ENCODE measurements around the gene CFAP45. TPM values are rescaled to one million over a fixed set of nuclear protein-coding genes. Genes with fewer than 3 reads are reported as not detected.

CFAP45 gene
- total RNA-seq, 4 donors from 2014 or later = 0.17 to 0.32 TPM; not detected in 2

DNA sequence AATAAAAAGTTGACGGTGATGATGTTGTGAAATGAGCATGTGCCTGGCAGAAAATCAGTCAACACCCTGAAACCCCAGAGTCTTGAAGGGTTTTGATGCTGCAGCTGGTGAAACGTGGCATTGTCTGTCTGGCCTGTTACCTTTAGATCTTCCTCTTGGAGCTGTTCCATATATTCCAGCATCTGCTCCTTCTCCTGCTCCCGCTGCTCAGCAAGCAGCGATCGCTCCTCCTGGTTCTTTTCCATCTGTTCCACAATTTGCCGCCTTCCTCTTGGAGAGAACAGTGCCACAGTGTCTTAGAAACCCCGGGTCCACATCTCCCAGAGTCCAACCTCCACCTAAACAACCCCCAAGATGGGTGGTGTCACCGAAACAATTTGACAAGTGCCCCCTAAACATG lies 15.7 kb downstream of the CFAP45 start:
- H3K36me3 ChIP-seq = no peaks in the 10 kb centered on the region
- no peaks in the 10 kb centered on the region for H3K27me3 ChIP-seq
- H3K4me3 ChIP-seq = no peak overlapping the region
- intact Hi-C loops (cut with DNase I) = no loop called here
- TF ChIP-seq POLR2AphosphoS5 (IDR thresholded peaks at IDR 0.05) (no peak), EP300 (IDR thresholded peaks at IDR 0.05) (no peak), POLR2A (IDR thresholded peaks at IDR 0.05; ENCODE audit: low read depth) (no peak)
- TF ChIP-seq, protein P1, sequence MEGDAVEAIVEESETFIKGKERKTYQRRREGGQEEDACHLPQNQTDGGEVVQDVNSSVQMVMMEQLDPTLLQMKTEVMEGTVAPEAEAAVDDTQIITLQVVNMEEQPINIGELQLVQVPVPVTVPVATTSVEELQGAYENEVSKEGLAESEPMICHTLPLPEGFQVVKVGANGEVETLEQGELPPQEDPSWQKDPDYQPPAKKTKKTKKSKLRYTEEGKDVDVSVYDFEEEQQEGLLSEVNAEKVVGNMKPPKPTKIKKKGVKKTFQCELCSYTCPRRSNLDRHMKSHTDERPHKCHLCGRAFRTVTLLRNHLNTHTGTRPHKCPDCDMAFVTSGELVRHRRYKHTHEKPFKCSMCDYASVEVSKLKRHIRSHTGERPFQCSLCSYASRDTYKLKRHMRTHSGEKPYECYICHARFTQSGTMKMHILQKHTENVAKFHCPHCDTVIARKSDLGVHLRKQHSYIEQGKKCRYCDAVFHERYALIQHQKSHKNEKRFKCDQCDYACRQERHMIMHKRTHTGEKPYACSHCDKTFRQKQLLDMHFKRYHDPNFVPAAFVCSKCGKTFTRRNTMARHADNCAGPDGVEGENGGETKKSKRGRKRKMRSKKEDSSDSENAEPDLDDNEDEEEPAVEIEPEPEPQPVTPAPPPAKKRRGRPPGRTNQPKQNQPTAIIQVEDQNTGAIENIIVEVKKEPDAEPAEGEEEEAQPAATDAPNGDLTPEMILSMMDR (IDR thresholded peaks at IDR 0.05) = no peak
- no peak for DNase-seq (ENCODE audit: extremely low spot score)
- H3K27ac ChIP-seq (replicated peaks in 1 of 4) = no peak overlapping the region
- no peaks in the 10 kb centered on the region for H3K9me3 ChIP-seq
- H3K4me1 ChIP-seq = peaks cover 3 to 14% (median 7%) of the 10 kb centered on the region in 4 donors
- WGBS = 83% methylated on average over 8 of the region's 8 CpGs

DNA sequence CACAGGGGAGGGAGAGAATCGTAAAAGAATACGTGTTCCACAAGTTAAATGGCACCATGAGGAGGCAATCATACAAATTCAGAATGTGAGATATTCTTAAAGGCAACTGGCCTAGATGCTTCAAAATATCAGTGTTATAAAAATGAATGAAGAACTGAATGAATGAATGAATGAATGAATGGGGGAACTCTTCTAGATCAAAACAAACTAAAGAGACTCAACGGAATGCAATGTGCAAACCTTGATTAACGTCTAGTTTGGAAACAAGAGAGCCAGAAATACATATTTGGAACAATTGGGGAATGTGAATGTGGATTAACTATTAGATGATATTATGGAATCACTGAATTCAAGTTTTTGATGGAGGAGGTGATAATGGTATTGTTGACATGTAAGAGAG lies 16.8 kb downstream of the CFAP45 start:
- Histone ChIP-seq H3K4me3 (no peak overlapping the region), H3K4me1 (peaks cover 3 to 12% (median 6%) of the 10 kb centered on the region in 4 donors), H3K27ac (replicated peaks in 1 of 4) (no peak overlapping the region), H3K27me3 (no peaks in the 10 kb centered on the region), H3K36me3 (no peaks in the 10 kb centered on the region), H3K9me3 (no peaks in the 10 kb centered on the region)
- TF ChIP-seq, protein P1 (IDR thresholded peaks at IDR 0.05) = no peak
- TF ChIP-seq POLR2AphosphoS5 (IDR thresholded peaks at IDR 0.05) = no peak
- no peak for TF ChIP-seq EP300 (IDR thresholded peaks at IDR 0.05)
- no peak for TF ChIP-seq POLR2A (IDR thresholded peaks at IDR 0.05; ENCODE audit: low read depth)
- WGBS = 69% methylated on average over 4 of the region's 4 CpGs
- intact Hi-C loops (cut with DNase I) = no loop called here
- no peak for DNase-seq (ENCODE audit: extremely low spot score)

DNA sequence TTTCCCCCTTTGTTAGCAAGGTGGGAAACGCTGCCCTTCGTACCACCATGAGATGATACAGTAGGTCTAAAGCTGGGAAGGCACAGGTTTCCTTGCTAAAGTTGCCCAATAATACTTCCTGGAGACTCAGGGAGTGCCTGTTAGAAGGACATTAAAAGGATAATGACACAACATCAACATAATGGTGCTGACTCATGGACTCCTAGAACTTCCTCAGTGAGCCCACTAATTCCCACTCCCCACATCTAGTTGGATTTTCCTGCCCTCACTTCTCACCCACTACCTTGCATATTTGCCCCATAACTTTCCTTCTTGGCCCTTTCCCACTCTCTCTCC lies 17.5 kb downstream of the CFAP45 start:
- H3K27me3 ChIP-seq = no peaks in the 10 kb centered on the region
- H3K4me1 ChIP-seq = peaks cover 3 to 12% (median 6%) of the 10 kb centered on the region in 4 donors
- no peaks in the 10 kb centered on the region for H3K9me3 ChIP-seq
- H3K27ac ChIP-seq (replicated peaks in 1 of 4) = no peak overlapping the region
- no peak for DNase-seq (ENCODE audit: extremely low spot score)
- H3K36me3 ChIP-seq = no peaks in the 10 kb centered on the region
- TF ChIP-seq POLR2A (IDR thresholded peaks at IDR 0.05; ENCODE audit: low read depth) (no peak), POLR2AphosphoS5 (IDR thresholded peaks at IDR 0.05) (no peak)
- TF ChIP-seq, protein P1 (IDR thresholded peaks at IDR 0.05) = no peak
- no peak overlapping the region for H3K4me3 ChIP-seq
- 74% methylated on average over 2 of the region's 2 CpGs for WGBS
- intact Hi-C loops (cut with DNase I) = no loop called here

DNA sequence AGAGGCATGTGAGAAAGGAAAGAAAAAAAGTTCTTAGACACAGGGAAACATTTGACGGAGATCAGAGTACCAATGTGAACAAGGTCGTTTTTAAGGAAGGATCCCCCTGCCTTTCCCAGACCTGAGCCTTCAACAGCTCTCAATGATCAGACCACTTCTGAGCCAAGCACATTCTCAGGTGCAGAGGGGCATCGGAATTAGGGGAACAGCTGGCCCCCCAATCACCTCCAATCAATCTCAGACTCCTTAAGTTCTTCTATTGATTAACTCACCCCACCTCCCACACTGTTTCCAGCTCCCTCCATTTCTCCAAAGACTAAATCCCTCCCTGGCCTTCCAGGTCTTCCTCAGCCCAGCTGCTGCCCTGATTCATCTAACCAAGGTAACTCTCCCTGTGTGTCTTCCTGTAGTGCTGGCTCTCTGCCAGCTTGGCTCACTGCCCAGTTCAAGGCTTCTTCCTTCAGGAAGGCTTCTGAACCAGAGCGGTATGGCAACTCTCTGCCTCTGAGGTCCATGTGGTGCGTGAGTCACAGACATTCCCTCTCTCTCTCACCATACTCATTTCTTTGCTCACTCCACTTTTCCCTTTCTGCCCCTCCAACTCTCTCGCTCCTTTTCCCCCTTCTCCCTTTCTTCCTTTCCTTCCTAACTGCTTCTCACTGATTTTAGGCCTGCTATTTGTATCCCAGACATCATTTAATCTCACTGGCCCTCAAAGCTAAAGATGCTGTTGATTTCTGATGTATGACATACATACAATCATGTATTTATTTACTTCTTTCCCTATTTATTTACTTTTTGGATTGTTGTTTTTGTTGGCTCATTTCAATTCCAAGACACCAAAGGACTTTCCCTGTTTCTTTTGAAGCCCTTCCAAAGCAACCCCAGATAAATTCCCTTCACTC lies 18.1 kb downstream of the CFAP45 start:
- 59% methylated on average over 6 of the region's 6 CpGs for WGBS

DNA sequence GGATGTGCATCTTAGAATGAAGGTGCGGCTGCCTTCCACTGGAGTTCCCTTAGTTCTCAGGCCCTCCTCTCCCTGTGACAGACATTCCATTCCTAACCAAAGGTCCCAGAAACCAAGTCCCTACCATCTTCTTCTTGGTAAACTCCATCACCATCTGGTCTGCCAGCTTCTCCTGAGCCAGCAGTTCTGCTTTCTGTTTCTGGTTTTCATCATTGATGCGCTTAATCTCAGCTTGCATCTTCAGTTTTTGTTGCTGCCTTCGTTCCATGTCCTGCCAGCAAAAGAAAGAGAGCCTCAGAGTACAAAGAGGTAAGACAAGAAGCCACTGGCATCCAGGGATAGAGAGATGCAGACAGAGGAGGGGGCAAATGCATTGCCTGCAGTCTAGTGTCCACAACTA lies 19.5 kb downstream of the CFAP45 start:
- intact Hi-C loops (cut with DNase I) = no loop called here

More for the DNA sequence above, 18.1 kb downstream of the CFAP45 start:
- H3K9me3 ChIP-seq = no peaks in the 10 kb centered on the region
- no peak overlapping the region for H3K27ac ChIP-seq (replicated peaks in 1 of 4)
- H3K4me3 ChIP-seq = no peak overlapping the region
- no peak for DNase-seq (ENCODE audit: extremely low spot score)
- peaks cover 3 to 12% (median 6%) of the 10 kb centered on the region in 4 donors for H3K4me1 ChIP-seq
- no peaks in the 10 kb centered on the region for H3K36me3 ChIP-seq
- intact Hi-C loops (cut with DNase I) = no loop called here
- TF ChIP-seq POLR2AphosphoS5 (IDR thresholded peaks at IDR 0.05) = peak in 1 of 2 donors; percentile 36
- TF ChIP-seq POLR2A (IDR thresholded peaks at IDR 0.05; ENCODE audit: low read depth) = no peak
- H3K27me3 ChIP-seq = peaks cover 0 to 4% (median 0%) of the 10 kb centered on the region in 4 donors

More for the DNA sequence above, 19.5 kb downstream of the CFAP45 start:
- Histone ChIP-seq H3K4me3 (no peak overlapping the region), H3K36me3 (no peaks in the 10 kb centered on the region), H3K9me3 (no peaks in the 10 kb centered on the region), H3K27me3 (peaks cover 0 to 8% (median 0%) of the 10 kb centered on the region in 4 donors), H3K4me1 (peaks cover 3 to 12% (median 6%) of the 10 kb centered on the region in 4 donors), H3K27ac (replicated peaks in 1 of 4) (no peak overlapping the region)
- 87% methylated on average over 3 of the region's 3 CpGs for WGBS
- TF ChIP-seq EP300 (IDR thresholded peaks at IDR 0.05) = no peak
- TF ChIP-seq POLR2AphosphoS5 (IDR thresholded peaks at IDR 0.05) = no peak
- TF ChIP-seq, protein P1 (IDR thresholded peaks at IDR 0.05) = no peak
- no peak for TF ChIP-seq POLR2A (IDR thresholded peaks at IDR 0.05; ENCODE audit: low read depth)
- DNase-seq (ENCODE audit: extremely low spot score) = no peak
